Measurements from ENCODE around the gene ANGPTL2.

Gene ANGPTL2

GRCh38 chr9:127065592-127065991, 56.8 kb downstream of the ANGPTL2 start:
- H2AFZ ChIP-seq (ENCODE audit: low read length) = no peak overlapping the region
- H3K27ac ChIP-seq (ENCODE audit: low read length) = no peak overlapping the region
- no peaks in the 10 kb centered on the region for H4K20me1 ChIP-seq (ENCODE audit: insufficient read depth, low read length)
- no peak overlapping the region for H3K9ac ChIP-seq (ENCODE audit: low read length)
- no peak overlapping the region for H3K4me2 ChIP-seq (ENCODE audit: low read depth, low read length)
- H3K4me1 ChIP-seq (ENCODE audit: low read length) = peaks cover 32% of the 10 kb centered on the region
- TF ChIP-seq EZH2 (optimal IDR thresholded peaks at IDR 0.05; ENCODE audit: low read depth, low read length) (no peak), EZH2phosphoT487 (IDR thresholded peaks at IDR 0.05; ENCODE audit: low read length) (no peak)
- TF ChIP-seq, protein P1, sequence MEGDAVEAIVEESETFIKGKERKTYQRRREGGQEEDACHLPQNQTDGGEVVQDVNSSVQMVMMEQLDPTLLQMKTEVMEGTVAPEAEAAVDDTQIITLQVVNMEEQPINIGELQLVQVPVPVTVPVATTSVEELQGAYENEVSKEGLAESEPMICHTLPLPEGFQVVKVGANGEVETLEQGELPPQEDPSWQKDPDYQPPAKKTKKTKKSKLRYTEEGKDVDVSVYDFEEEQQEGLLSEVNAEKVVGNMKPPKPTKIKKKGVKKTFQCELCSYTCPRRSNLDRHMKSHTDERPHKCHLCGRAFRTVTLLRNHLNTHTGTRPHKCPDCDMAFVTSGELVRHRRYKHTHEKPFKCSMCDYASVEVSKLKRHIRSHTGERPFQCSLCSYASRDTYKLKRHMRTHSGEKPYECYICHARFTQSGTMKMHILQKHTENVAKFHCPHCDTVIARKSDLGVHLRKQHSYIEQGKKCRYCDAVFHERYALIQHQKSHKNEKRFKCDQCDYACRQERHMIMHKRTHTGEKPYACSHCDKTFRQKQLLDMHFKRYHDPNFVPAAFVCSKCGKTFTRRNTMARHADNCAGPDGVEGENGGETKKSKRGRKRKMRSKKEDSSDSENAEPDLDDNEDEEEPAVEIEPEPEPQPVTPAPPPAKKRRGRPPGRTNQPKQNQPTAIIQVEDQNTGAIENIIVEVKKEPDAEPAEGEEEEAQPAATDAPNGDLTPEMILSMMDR (IDR thresholded peaks at IDR 0.05; ENCODE audit: low read length) = no peak
- no peaks in the 10 kb centered on the region for H3K79me2 ChIP-seq (ENCODE audit: low read length)
- H3F3A ChIP-seq (ENCODE audit: insufficient read depth, low read length) = peaks cover 12% of the 10 kb centered on the region
- H3K9me3 ChIP-seq (replicated peaks; ENCODE audit: insufficient read depth, low read length) = no peaks in the 10 kb centered on the region
- no peaks in the 10 kb centered on the region for H3K36me3 ChIP-seq (replicated peaks; ENCODE audit: insufficient read depth, low read length)
- DNase-seq = no peak
- no peak overlapping the region for H3K4me3 ChIP-seq (ENCODE audit: low read length)
- no peaks in the 10 kb centered on the region for H3K9me2 ChIP-seq (replicated peaks; ENCODE audit: insufficient read depth, low read length)
- H3K27me3 ChIP-seq (replicated peaks; ENCODE audit: insufficient read depth, low read length) = no peaks in the 10 kb centered on the region

DNA sequence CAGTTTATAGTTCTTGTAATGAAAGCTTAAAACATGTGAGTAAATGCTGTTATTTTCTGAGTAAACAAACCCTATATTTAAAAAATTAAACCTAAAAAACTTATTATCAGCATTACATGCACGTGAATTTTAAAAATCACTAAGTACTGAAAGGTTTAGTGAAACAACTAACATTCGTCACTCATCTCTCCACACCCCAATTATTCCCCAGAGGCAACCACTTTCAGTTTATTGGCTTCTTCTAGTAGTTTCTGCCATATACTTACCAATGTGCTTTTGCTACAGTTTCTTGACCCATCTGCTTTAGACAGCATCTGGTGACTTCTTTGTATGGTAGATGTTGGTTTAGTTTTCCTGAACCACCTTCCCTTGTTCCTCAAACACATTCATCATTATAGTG, 58.1 kb downstream of the ANGPTL2 start:
- no peak overlapping the region for H3K27ac ChIP-seq (ENCODE audit: low read length)

GRCh38 chr9:127061411-127061810, 61.0 kb downstream of the ANGPTL2 start:
- Histone ChIP-seq H3K79me2 (ENCODE audit: low read length) (no peaks in the 10 kb centered on the region), H3K27ac (ENCODE audit: low read length) (no peak overlapping the region), H3K9ac (ENCODE audit: low read length) (no peak overlapping the region), H3K4me1 (ENCODE audit: low read length) (peaks cover 34% of the 10 kb centered on the region), H4K20me1 (ENCODE audit: insufficient read depth, low read length) (no peaks in the 10 kb centered on the region), H3F3A (ENCODE audit: insufficient read depth, low read length) (peaks cover 10% of the 10 kb centered on the region; the same call in 1 of the 2 replicates), H3K4me2 (ENCODE audit: low read depth, low read length) (no peak overlapping the region), H3K9me2 (replicated peaks; ENCODE audit: insufficient read depth, low read length) (no peaks in the 10 kb centered on the region), H3K4me3 (ENCODE audit: low read length) (no peak overlapping the region), H3K27me3 (replicated peaks; ENCODE audit: insufficient read depth, low read length) (no peaks in the 10 kb centered on the region), H3K36me3 (replicated peaks; ENCODE audit: insufficient read depth, low read length) (no peaks in the 10 kb centered on the region), H2AFZ (ENCODE audit: low read length) (no peak overlapping the region), H3K9me3 (replicated peaks; ENCODE audit: insufficient read depth, low read length) (no peaks in the 10 kb centered on the region)
- DNase-seq = no peak
- TF ChIP-seq, protein P1 (IDR thresholded peaks at IDR 0.05; ENCODE audit: low read length) = no peak

More for the DNA sequence above, 58.1 kb downstream of the ANGPTL2 start:
- Histone ChIP-seq H3K4me3 (ENCODE audit: low read length) (no peak overlapping the region), H3K4me2 (ENCODE audit: low read depth, low read length) (no peak overlapping the region), H3F3A (ENCODE audit: insufficient read depth, low read length) (peaks cover 22% of the 10 kb centered on the region), H2AFZ (ENCODE audit: low read length) (no peak overlapping the region), H3K9ac (ENCODE audit: low read length) (no peak overlapping the region), H3K36me3 (replicated peaks; ENCODE audit: insufficient read depth, low read length) (no peaks in the 10 kb centered on the region), H3K4me1 (ENCODE audit: low read length) (peaks cover 45% of the 10 kb centered on the region), H4K20me1 (ENCODE audit: insufficient read depth, low read length) (no peaks in the 10 kb centered on the region), H3K79me2 (ENCODE audit: low read length) (no peaks in the 10 kb centered on the region), H3K27me3 (replicated peaks; ENCODE audit: insufficient read depth, low read length) (no peaks in the 10 kb centered on the region), H3K9me3 (replicated peaks; ENCODE audit: insufficient read depth, low read length) (no peaks in the 10 kb centered on the region), H3K9me2 (replicated peaks; ENCODE audit: insufficient read depth, low read length) (no peaks in the 10 kb centered on the region)
- no peak for DNase-seq
- TF ChIP-seq EZH2 (optimal IDR thresholded peaks at IDR 0.05; ENCODE audit: low read depth, low read length) (no peak), EZH2phosphoT487 (IDR thresholded peaks at IDR 0.05; ENCODE audit: low read length) (no peak)
- TF ChIP-seq, protein P1 (IDR thresholded peaks at IDR 0.05; ENCODE audit: low read length) = no peak
